GM23248 (cell line): ENCODE data around the gene ONECUT3.

Experiments
- EZH2 ChIP-seq: fragments of 200-600 bp; sonication (generic); IDR thresholded peaks from 2 replicates; pipeline ENCODE4 v1.6.1; 2018; ENCODE audit warnings: antibody characterized with exemption, mild to moderate bottlenecking; ENCODE audit not compliant: insufficient read depth, poor library complexity, severe bottlenecking
- EZH2phosphoT487 ChIP-seq: fragments of 200-600 bp; sonication (generic); IDR thresholded peaks from 2 replicates; pipeline ENCODE4 v1.6.1; 2018; ENCODE audit warnings: antibody characterized with exemption, moderate library complexity, mild to moderate bottlenecking, low read depth; ENCODE audit not compliant: insufficient read depth

DNA sequence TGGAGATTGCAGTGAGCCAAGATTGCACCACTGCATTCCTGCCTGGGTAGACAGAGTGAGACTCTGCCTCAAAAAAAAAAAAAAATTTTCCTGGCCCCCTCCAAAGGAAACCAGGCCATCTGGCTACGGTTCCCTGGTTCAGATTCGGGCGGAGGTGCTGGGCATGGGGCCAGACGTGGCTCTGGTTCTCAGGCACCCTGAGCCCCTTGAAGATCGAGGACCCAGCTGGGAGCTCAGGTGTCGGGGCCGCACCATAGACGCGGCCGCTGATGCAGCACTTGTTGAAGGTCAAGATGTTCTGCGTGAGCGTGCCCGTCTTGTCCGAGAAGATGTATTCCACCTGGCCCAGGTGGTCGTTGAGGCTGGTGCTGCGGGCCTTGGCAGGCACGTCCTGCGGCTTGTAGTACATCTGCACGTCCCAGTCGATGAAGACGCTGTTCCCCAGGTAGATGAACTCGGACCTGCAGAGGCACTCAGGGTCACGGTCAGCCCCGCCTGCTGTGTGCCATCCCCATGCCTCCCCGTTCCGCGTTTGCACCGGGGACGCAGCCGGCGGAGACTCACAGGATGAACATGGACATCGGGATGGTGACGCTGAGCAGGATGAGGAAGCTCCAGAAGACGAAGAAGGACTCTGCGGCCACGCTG lies 46.5 kb downstream of the ONECUT3 start:
- TF ChIP-seq EZH2 = no peak
- TF ChIP-seq EZH2phosphoT487 = no peak
